Body of pancreas (tissue), 4 donors: Measurements from ENCODE around the gene GPS2.

ENCODE experiments used
- POLR2A ChIP-seq, 3 donors: fragments of 450-650 bp; IDR thresholded peaks; one replicate each; pipeline ENCODE4 v1.6.1; 2016; ENCODE audit warnings: antibody characterized with exemption in 3 of 3, mild to moderate bottlenecking in 2 of 3
- TF ChIP-seq, protein P1 (sequence below), 7 experiments: fragments of 450-650 bp in 4 of 7; fragments of 200-600 bp in 3 of 7; sonication (generic) in 3 of 7; IDR thresholded peaks; one replicate each; pipeline ENCODE4 v1.5.1; 2016 to 2019; ENCODE audit warnings: antibody characterized with exemption in 7 of 7

DNA sequence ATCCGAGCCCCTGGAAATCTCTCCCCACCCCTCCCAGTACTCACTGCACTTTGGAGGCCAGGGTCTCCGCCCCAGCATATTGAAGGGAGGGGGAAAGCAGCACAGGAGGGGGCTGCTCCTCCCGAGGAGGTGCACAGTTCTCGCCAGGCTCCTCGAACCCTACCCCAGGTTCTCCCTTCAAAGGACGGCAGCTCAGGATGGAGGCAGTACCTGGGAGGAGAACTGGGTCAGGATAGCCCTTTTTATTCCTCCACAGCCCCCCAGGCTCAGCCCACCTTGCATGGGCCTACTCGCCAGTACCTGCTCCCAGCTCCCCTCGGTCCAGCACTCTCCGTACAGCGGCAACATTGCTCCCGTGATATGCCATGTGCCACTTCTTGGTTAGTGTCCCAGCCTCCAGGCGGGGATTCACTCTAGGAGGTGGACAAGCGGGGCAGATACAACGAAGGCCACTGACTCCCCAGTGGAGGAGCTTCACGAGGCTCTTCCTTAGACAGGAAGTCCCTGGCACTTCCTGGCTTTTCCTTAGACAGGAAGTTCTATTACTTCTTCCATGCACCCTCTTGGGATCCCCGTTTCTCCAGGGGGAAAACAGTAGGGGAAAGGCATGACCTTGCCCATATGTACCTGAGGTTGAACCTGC, 2.1 kb upstream of the GPS2 start:
- TF ChIP-seq, protein P1, sequence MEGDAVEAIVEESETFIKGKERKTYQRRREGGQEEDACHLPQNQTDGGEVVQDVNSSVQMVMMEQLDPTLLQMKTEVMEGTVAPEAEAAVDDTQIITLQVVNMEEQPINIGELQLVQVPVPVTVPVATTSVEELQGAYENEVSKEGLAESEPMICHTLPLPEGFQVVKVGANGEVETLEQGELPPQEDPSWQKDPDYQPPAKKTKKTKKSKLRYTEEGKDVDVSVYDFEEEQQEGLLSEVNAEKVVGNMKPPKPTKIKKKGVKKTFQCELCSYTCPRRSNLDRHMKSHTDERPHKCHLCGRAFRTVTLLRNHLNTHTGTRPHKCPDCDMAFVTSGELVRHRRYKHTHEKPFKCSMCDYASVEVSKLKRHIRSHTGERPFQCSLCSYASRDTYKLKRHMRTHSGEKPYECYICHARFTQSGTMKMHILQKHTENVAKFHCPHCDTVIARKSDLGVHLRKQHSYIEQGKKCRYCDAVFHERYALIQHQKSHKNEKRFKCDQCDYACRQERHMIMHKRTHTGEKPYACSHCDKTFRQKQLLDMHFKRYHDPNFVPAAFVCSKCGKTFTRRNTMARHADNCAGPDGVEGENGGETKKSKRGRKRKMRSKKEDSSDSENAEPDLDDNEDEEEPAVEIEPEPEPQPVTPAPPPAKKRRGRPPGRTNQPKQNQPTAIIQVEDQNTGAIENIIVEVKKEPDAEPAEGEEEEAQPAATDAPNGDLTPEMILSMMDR (IDR thresholded peaks at IDR 0.05): no peak
- TF ChIP-seq POLR2A (IDR thresholded peaks at IDR 0.05): no peak
